Keratinocyte (primary cell): Measurements from ENCODE around the gene BARX1. TPM values are rescaled to one million over a fixed set of nuclear protein-coding genes. Genes with fewer than 3 reads are reported as not detected.

ENCODE experiments used
- DNase-seq: peaks from one replicate; pipeline ENCODE4 v3.0.0-alpha.2; 2011; ENCODE audit warnings: low read depth, missing footprints, low spot score
- FAIRE-seq: peaks from 2 replicates; lab custom pipeline; 2011; peaks lifted over from hg19 to GRCh38; lab: Jason Lieb, UNC
- H2AFZ ChIP-seq: 2 replicates; pipeline ENCODE4 v1.6.0; 2012; ENCODE audit warnings: low read length, control low read depth, inconsistent platforms; ENCODE audit not compliant: control insufficient read depth
- H3K27ac ChIP-seq: 2 replicates; pipeline ENCODE4 v1.5.1; 2011; ENCODE audit warnings: low read length; ENCODE audit not compliant: control insufficient read depth, insufficient read depth
- H3K27me3 ChIP-seq: 3 replicates; pipeline ENCODE4 v1.6.0; 2011; ENCODE audit warnings: low read length; ENCODE audit not compliant: control insufficient read depth, insufficient read depth; ENCODE audit errors: extremely low read depth
- H3K36me3 ChIP-seq, 2 experiments: 2 replicates in 1 of 2; 3 replicates in 1 of 2; pipeline ENCODE4 v1.5.1; 2011; ENCODE audit warnings: low read length in 2 of 2, mild to moderate bottlenecking in 1 of 2; ENCODE audit not compliant: control insufficient read depth in 2 of 2, insufficient read depth in 2 of 2; ENCODE audit errors: extremely low read depth in 1 of 2
- H3K4me1 ChIP-seq: 3 replicates; pipeline ENCODE4 v1.5.1; 2011; ENCODE audit warnings: low read length; ENCODE audit not compliant: control insufficient read depth, insufficient read depth; ENCODE audit errors: extremely low read depth
- H3K4me2 ChIP-seq: 3 replicates; pipeline ENCODE4 v1.6.0; 2011; ENCODE audit warnings: low read depth, low read length; ENCODE audit not compliant: control insufficient read depth, insufficient read depth; ENCODE audit errors: extremely low read depth
- H3K4me3 ChIP-seq, 3 experiments: fragments of 200-600 bp in 1 of 3; sonication (generic) in 1 of 3; 2 replicates in 2 of 3; 3 replicates in 1 of 3; pipeline ENCODE4 v1.5.1; 2011 to 2016; ENCODE audit warnings: low read length in 3 of 3, mild to moderate bottlenecking in 3 of 3, control low read depth in 2 of 3, inconsistent platforms in 1 of 3, low read depth in 1 of 3, mixed read lengths in 1 of 3, mixed run types in 1 of 3, moderate library complexity in 1 of 3; ENCODE audit not compliant: control insufficient read depth in 2 of 3, insufficient read depth in 2 of 3; ENCODE audit errors: extremely low read depth in 1 of 3
- H3K79me2 ChIP-seq: 2 replicates; pipeline ENCODE4 v1.6.0; 2012; ENCODE audit warnings: low read length; ENCODE audit not compliant: control insufficient read depth, insufficient read depth
- H3K9ac ChIP-seq: 3 replicates; pipeline ENCODE4 v1.6.0; 2011; ENCODE audit warnings: low read length; ENCODE audit not compliant: control insufficient read depth, insufficient read depth; ENCODE audit errors: extremely low read depth
- H3K9me1 ChIP-seq: 3 replicates; pipeline ENCODE4 v1.6.0; 2011; ENCODE audit warnings: low read length; ENCODE audit not compliant: control insufficient read depth, insufficient read depth; ENCODE audit errors: extremely low read depth
- H3K9me3 ChIP-seq: 2 replicates; pipeline ENCODE4 v1.5.1; 2012; ENCODE audit warnings: low read depth, low read length; ENCODE audit not compliant: control insufficient read depth
- H4K20me1 ChIP-seq: 3 replicates; pipeline ENCODE4 v1.6.0; 2011; ENCODE audit warnings: low read length; ENCODE audit not compliant: control insufficient read depth, insufficient read depth; ENCODE audit errors: extremely low read depth
- CTCF ChIP-seq, 3 experiments: IDR thresholded peaks in 1 of 3; conservative IDR thresholded peaks in 1 of 3; optimal IDR thresholded peaks in 1 of 3; 2 replicates in 2 of 3; 3 replicates in 1 of 3; pipeline versions ENCODE3 to v1.5.1; 2011; ENCODE audit warnings: low read length in 3 of 3, mild to moderate bottlenecking in 3 of 3, moderate library complexity in 2 of 3, control low read depth in 1 of 3, inconsistent platforms in 1 of 3; ENCODE audit not compliant: insufficient read depth in 2 of 3; ENCODE audit errors: extremely low read depth in 1 of 3
- EZH2 ChIP-seq: IDR thresholded peaks from one replicate; pipeline ENCODE4 v1.6.1; 2012; ENCODE audit warnings: inconsistent platforms, mild to moderate bottlenecking, low read length, moderate library complexity
- dilution Hi-C: fragments of 300-500 bp; cut with MboI; formaldehyde crosslinking; loops from one replicate; pipeline ENCODE4 v1.7.0; 2020; ENCODE audit warnings: low sequenced_read_pairs; ENCODE audit not compliant: extremely low pct_ligation_motif_present
- polyA plus RNA-seq, 5 experiments: library from polyadenylated mRNA; depleted of rRNA in 3 of 5; stranded (reverse) in 3 of 5; stranded (forward) in 1 of 5; unstranded in 1 of 5; fragments of >200 nt; gene quantifications; 1 replicate in 1 of 5; 2 replicates in 3 of 5; 3 replicates in 1 of 5; pipeline versions ENCODE4 v1.2.1 to v1.2.3, GENCODE V29; 2011 to 2012; ENCODE audit warnings: missing spikeins in 2 of 5, low read depth in 1 of 5, low replicate concordance in 1 of 5

BARX1 gene
- polyA plus RNA-seq, 1 donor (not counting 4 experiments of a cell fraction or from before 2014, with no cell fraction given) = not detected

GRCh38 chr9:93954434-93955061 lies 607 bp downstream of the BARX1 start:
- dilution Hi-C loops = no loop called here

GRCh38 chr9:93953496-93954433 lies 1.4 kb downstream of the BARX1 start:
- H3K79me2 ChIP-seq = no peaks in the 10 kb centered on the region
- no peak for DNase-seq
- peaks cover 95% of the 10 kb centered on the region for H3K27me3 ChIP-seq
- H3K4me3 ChIP-seq = no peak overlapping the region
- FAIRE-seq = no peak
- H3K36me3 ChIP-seq = no peaks in the 10 kb centered on the region
- peaks cover 5% of the 10 kb centered on the region for H3K4me1 ChIP-seq
- H3K9ac ChIP-seq = no peak overlapping the region
- H3K4me2 ChIP-seq = no peak overlapping the region
- H3K27ac ChIP-seq = no peak overlapping the region
- H2AFZ ChIP-seq = no peak overlapping the region
- dilution Hi-C loops = no loop called here
- H4K20me1 ChIP-seq = no peaks in the 10 kb centered on the region
- H3K9me1 ChIP-seq = no peaks in the 10 kb centered on the region
- peaks cover 4% of the 10 kb centered on the region for H3K9me3 ChIP-seq
- TF ChIP-seq CTCF (optimal IDR thresholded peaks at IDR 0.05 in 1 of 3, IDR thresholded peaks at IDR 0.05 in 1 of 3, conservative IDR thresholded peaks at IDR 0.05 in 1 of 3; ENCODE audit: extremely low read depth in 1 of 3, insufficient read depth in 2 of 3, low read length in 3 of 3) (no peak), EZH2 (no peak)

More at GRCh38 chr9:93954434-93955061, 607 bp downstream of the BARX1 start:
- Histone ChIP-seq H3K36me3 (no peaks in the 10 kb centered on the region), H3K9ac (no peak overlapping the region), H3K4me2 (no peak overlapping the region), H3K27me3 (peaks cover 95% of the 10 kb centered on the region), H3K4me1 (peaks cover 5% of the 10 kb centered on the region), H2AFZ (no peak overlapping the region), H3K4me3 (no peak overlapping the region), H3K79me2 (no peaks in the 10 kb centered on the region), H3K9me3 (peaks cover 4% of the 10 kb centered on the region), H3K9me1 (no peaks in the 10 kb centered on the region), H4K20me1 (no peaks in the 10 kb centered on the region), H3K27ac (no peak overlapping the region)
- peak; percentile 76 for TF ChIP-seq EZH2
- no peak for TF ChIP-seq CTCF (optimal IDR thresholded peaks at IDR 0.05 in 1 of 3, IDR thresholded peaks at IDR 0.05 in 1 of 3, conservative IDR thresholded peaks at IDR 0.05 in 1 of 3; ENCODE audit: extremely low read depth in 1 of 3, insufficient read depth in 2 of 3, low read length in 3 of 3)
- DNase-seq (no peak), FAIRE-seq (no peak)
